Activated T-helper 1 cell treated with anti-CD3 and anti-CD28 coated beads, Interleukin-12 subunit alpha, Interleukin-12 subunit beta, Interleukin-2, Interleukin-4 antibody, amounts not matched to agents 30 ng/mL and 10 ng/mL and 1 ng/mL, durations not matched to agents 14 hours and 24 hours and 36 hours (primary cell): ENCODE results near the gene FGD3. TPM values are rescaled to one million over a fixed set of nuclear protein-coding genes. Genes with fewer than 3 reads are reported as not detected.
A peak's percentile ranks its signal among the peaks of the same experiment; 100 is the strongest.
"Not testable (repeated sequence)": the region's sequence is repeated elsewhere in the genome, so short reads cannot be mapped to it uniquely, and the experiment has no call there.

Experiments
- DNase-seq: peaks from one replicate; pipeline ENCODE4 v3.0.0; 2021; ENCODE audit warnings: low spot score
- H3K27ac Mint-ChIP-seq: one replicate; pipeline ENCODE4 v1.8.0; 2021; ENCODE audit warnings: mild to moderate bottlenecking, mixed read lengths
- H3K27me3 Mint-ChIP-seq: one replicate; pipeline ENCODE4 v1.8.0; 2022; ENCODE audit warnings: mild to moderate bottlenecking, moderate library complexity, mixed read lengths; ENCODE audit not compliant: insufficient read depth
- H3K36me3 Mint-ChIP-seq: one replicate; pipeline ENCODE4 v1.8.0; 2021; ENCODE audit warnings: low read depth, mixed read lengths
- H3K4me1 Mint-ChIP-seq: one replicate; pipeline ENCODE4 v1.8.0; 2021; ENCODE audit warnings: low read depth, mixed read lengths
- H3K4me3 Mint-ChIP-seq: one replicate; pipeline ENCODE4 v1.8.0; 2021; ENCODE audit warnings: mild to moderate bottlenecking, moderate library complexity, mixed read lengths
- H3K9me3 Mint-ChIP-seq: one replicate; pipeline ENCODE4 v1.8.0; 2021; ENCODE audit warnings: mixed read lengths
- intact Hi-C: fragments of 100-400 bp; cut with micrococcal nuclease; formaldehyde crosslinking; loops from one replicate; pipeline ENCODE4 v1.15.1; 2024
- total RNA-seq: library from RNA; stranded (reverse); gene quantifications from 2 replicates; pipeline ENCODE4 v1.2.3, GENCODE V29; 2022

Gene FGD3
- total RNA-seq, 1 donor from 2014 or later = 43.9 TPM

- Mint-ChIP-seq H3K36me3 (peaks cover 70% of the 10 kb centered on the region), H3K4me3 (peak overlapping the region; percentile 31), H3K9me3 (peaks cover 29% of the 10 kb centered on the region), H3K27me3 (no peaks in the 10 kb centered on the region), H3K4me1 (peaks cover 74% of the 10 kb centered on the region), H3K27ac (peak overlapping the region; percentile 78)
- no peak for DNase-seq
- intact Hi-C loops = no loop called here
Measured at GRCh38 chr9:92986176-92987119, 39.1 kb downstream of the FGD3 start.

GRCh38 chr9:92988215-92988768, 41.0 kb downstream of the FGD3 start:
- Mint-ChIP-seq H3K27me3 (no peaks in the 10 kb centered on the region), H3K36me3 (peaks cover 68% of the 10 kb centered on the region), H3K4me1 (peaks cover 74% of the 10 kb centered on the region), H3K9me3 (peaks cover 31% of the 10 kb centered on the region), H3K4me3 (peak overlapping the region; percentile 12), H3K27ac (peak overlapping the region; percentile 73)
- intact Hi-C loops = loop anchor here (2.0 kb wide), 1 partner anchor 15 kb away; no protein-coding TSS in a partner anchor
- DNase-seq = no peak

GRCh38 chr9:92989561-92989960, 42.2 kb downstream of the FGD3 start:
- no peak for DNase-seq
- intact Hi-C loops = loop anchor here (2.0 kb wide), 1 partner anchor 13 kb away; no protein-coding TSS in a partner anchor
- Mint-ChIP-seq H3K9me3 (peaks cover 34% of the 10 kb centered on the region), H3K27ac (peak overlapping the region; percentile 61), H3K27me3 (no peaks in the 10 kb centered on the region), H3K36me3 (peaks cover 70% of the 10 kb centered on the region), H3K4me3 (peak overlapping the region; percentile 10), H3K4me1 (peaks cover 80% of the 10 kb centered on the region)

GRCh38 chr9:92990461-92990860, 43.1 kb downstream of the FGD3 start:
- H3K4me1 Mint-ChIP-seq = peaks cover 80% of the 10 kb centered on the region
- no peak overlapping the region for H3K4me3 Mint-ChIP-seq
- H3K27ac Mint-ChIP-seq = no peak overlapping the region
- peaks cover 71% of the 10 kb centered on the region for H3K36me3 Mint-ChIP-seq
- peaks cover 36% of the 10 kb centered on the region for H3K9me3 Mint-ChIP-seq
- DNase-seq = no peak
- no peaks in the 10 kb centered on the region for H3K27me3 Mint-ChIP-seq
- intact Hi-C loops = no loop called here

- intact Hi-C loops = no loop called here
- Mint-ChIP-seq H3K27ac (no peak overlapping the region), H3K27me3 (no peaks in the 10 kb centered on the region), H3K36me3 (peaks cover 73% of the 10 kb centered on the region), H3K9me3 (peaks cover 37% of the 10 kb centered on the region), H3K4me3 (no peak overlapping the region), H3K4me1 (peaks cover 80% of the 10 kb centered on the region)
- DNase-seq = no peak
Measured at GRCh38 chr9:92992549-92992948, 45.2 kb downstream of the FGD3 start.

GRCh38 chr9:92998871-92999270, 51.5 kb downstream of the FGD3 start:
- H3K27me3 Mint-ChIP-seq, H3K4me3 Mint-ChIP-seq, intact Hi-C loops, H3K27ac Mint-ChIP-seq, DNase-seq: not testable (repeated sequence)
- Mint-ChIP-seq H3K9me3 (peaks cover 18% of the 10 kb centered on the region), H3K36me3 (peaks cover 53% of the 10 kb centered on the region), H3K4me1 (peaks cover 74% of the 10 kb centered on the region)

- peak overlapping the region; percentile 3 for H3K4me3 Mint-ChIP-seq
- H3K4me1 Mint-ChIP-seq = peaks cover 65% of the 10 kb centered on the region
Measured at GRCh38 chr9:93001031-93001430, 53.7 kb downstream of the FGD3 start.

GRCh38 chr9:93002700-93003099, 55.4 kb downstream of the FGD3 start:
- H3K9me3 Mint-ChIP-seq = no peaks in the 10 kb centered on the region
- H3K4me1 Mint-ChIP-seq = peaks cover 48% of the 10 kb centered on the region
- no peak for DNase-seq
- peak overlapping the region; percentile 63 for H3K27ac Mint-ChIP-seq
- intact Hi-C loops = loop anchor here (1.0 to 10.0 kb wide), 7 partner anchors 14 to 302 kb away; partner anchors contain the start of gene CARD19
- no peak overlapping the region for H3K4me3 Mint-ChIP-seq
- no peaks in the 10 kb centered on the region for H3K27me3 Mint-ChIP-seq
- peaks cover 34% of the 10 kb centered on the region for H3K36me3 Mint-ChIP-seq

More at GRCh38 chr9:93001031-93001430, 53.7 kb downstream of the FGD3 start:
- Mint-ChIP-seq H3K27ac (peak overlapping the region; percentile 61), H3K36me3 (peaks cover 42% of the 10 kb centered on the region), H3K27me3 (no peaks in the 10 kb centered on the region), H3K9me3 (peaks cover 3% of the 10 kb centered on the region)
- DNase-seq = no peak
- intact Hi-C loops = loop anchor here (5.0 to 10.0 kb wide), 3 partner anchors 41 to 304 kb away; partner anchors contain the start of gene CARD19

GRCh38 chr9:93003552-93004407, 56.5 kb downstream of the FGD3 start:
- Mint-ChIP-seq H3K4me1 (peaks cover 38% of the 10 kb centered on the region), H3K9me3 (no peaks in the 10 kb centered on the region), H3K27me3 (no peaks in the 10 kb centered on the region), H3K36me3 (peaks cover 35% of the 10 kb centered on the region), H3K27ac (peak overlapping the region; percentile 63), H3K4me3 (no peak overlapping the region)
- DNase-seq = peak; percentile 51
- intact Hi-C loops = loop anchor here (1.0 to 10.0 kb wide), 7 partner anchors 15 to 301 kb away; partner anchors contain the start of gene CARD19

GRCh38 chr9:93004561-93004960, 57.2 kb downstream of the FGD3 start:
- DNase-seq = no peak
- intact Hi-C loops = loop anchor here (5.0 to 10.0 kb wide), 3 partner anchors 38 to 300 kb away; partner anchors contain the start of gene CARD19
- Mint-ChIP-seq H3K27me3 (no peaks in the 10 kb centered on the region), H3K4me3 (no peak overlapping the region), H3K9me3 (no peaks in the 10 kb centered on the region), H3K36me3 (peaks cover 32% of the 10 kb centered on the region), H3K27ac (peak overlapping the region; percentile 29), H3K4me1 (peaks cover 38% of the 10 kb centered on the region)

GRCh38 chr9:93005876-93006275, 58.6 kb downstream of the FGD3 start:
- DNase-seq = no peak
- no peak overlapping the region for H3K4me3 Mint-ChIP-seq
- H3K36me3 Mint-ChIP-seq = peaks cover 28% of the 10 kb centered on the region
- intact Hi-C loops = loop anchor here (10.0 kb wide), 1 partner anchor 299 kb away; no protein-coding TSS in a partner anchor
- H3K27me3 Mint-ChIP-seq = no peaks in the 10 kb centered on the region
- no peaks in the 10 kb centered on the region for H3K9me3 Mint-ChIP-seq
- no peak overlapping the region for H3K27ac Mint-ChIP-seq
- H3K4me1 Mint-ChIP-seq = peaks cover 30% of the 10 kb centered on the region

GRCh38 chr9:93007529-93008058, 60.3 kb downstream of the FGD3 start:
- Mint-ChIP-seq H3K36me3 (peaks cover 24% of the 10 kb centered on the region), H3K27me3 (no peaks in the 10 kb centered on the region), H3K4me1 (peaks cover 20% of the 10 kb centered on the region), H3K9me3 (no peaks in the 10 kb centered on the region), H3K4me3 (no peak overlapping the region), H3K27ac (no peak overlapping the region)
- intact Hi-C loops = loop anchor here (10.0 kb wide), 1 partner anchor 297 kb away; no protein-coding TSS in a partner anchor
- no peak for DNase-seq
